GM12878 (cell line): ENCODE results near the gene RTEL1. TPM values are rescaled to one million over a fixed set of nuclear protein-coding genes. Genes with fewer than 3 reads are reported as not detected.

Source experiments
- FOXK2 ChIP-seq: fragments of 450-650 bp; IDR thresholded peaks from 2 replicates; pipeline ENCODE4 v1.6.1; 2017; ENCODE audit warnings: mild to moderate bottlenecking, moderate library complexity
- HDAC2 ChIP-seq: fragments of 200-600 bp; sonication (generic); IDR thresholded peaks from 2 replicates; pipeline ENCODE4 v1.6.1; 2017
- ZBED1 ChIP-seq: IDR thresholded peaks from 2 replicates; pipeline ENCODE4 v1.6.1; 2016; ENCODE audit warnings: borderline replicate concordance
- ZNF622 ChIP-seq: fragments of 450-650 bp; IDR thresholded peaks from 2 replicates; pipeline ENCODE4 v1.6.1; 2017; ENCODE audit warnings: mild to moderate bottlenecking, inconsistent platforms
- polyA plus RNA-seq, 11 experiments: library from polyadenylated mRNA; depleted of rRNA in 4 of 11; unstranded in 6 of 11; stranded (reverse) in 5 of 11; fragments of >200 nt; fragmentation: Nextera tagmentation in 4 of 11; fragmentation: Illumina TruSeq in 1 of 11; extraction: Ambion mirVana in 4 of 11; extraction: Trizol in 1 of 11; gene quantifications; 1 replicate in 1 of 11; 2 replicates in 10 of 11; pipeline versions ENCODE4 v1.2.1 to v1.2.3, GENCODE V29; 2011 to 2016; ENCODE audit warnings: inconsistent platforms in 2 of 11, missing spikeins in 2 of 11, low read depth in 1 of 11
- total RNA-seq, 4 experiments: library from RNA; depleted of rRNA in 3 of 4; stranded (reverse); fragments of >200 nt in 3 of 4; fragmentation: Illumina TruSeq in 1 of 4; extraction: Trizol in 1 of 4; gene quantifications; 2 replicates each; pipeline versions ENCODE4 v1.2.1 to v1.2.3, GENCODE V29; 2013 to 2021
- TF ChIP-seq, protein P1 (sequence below): fragments of 450-650 bp; formaldehyde crosslinking; IDR thresholded peaks from 2 replicates; pipeline ENCODE4 v1.5.0; 2022; ENCODE audit warnings: mild to moderate bottlenecking, missing genetic modification characterization
- TF ChIP-seq, protein P2 (sequence below): fragments of 450-650 bp; IDR thresholded peaks from 2 replicates; pipeline ENCODE4 v1.6.1; 2016; ENCODE audit warnings: mild to moderate bottlenecking

Gene RTEL1
- total and polyA plus RNA-seq, 10 of the 15 experiments (the other 5 are each of a cell fraction or from before 2014, with no cell fraction given): 0.40 to 37.2 (median 15.6) TPM; not detected in 1

DNA sequence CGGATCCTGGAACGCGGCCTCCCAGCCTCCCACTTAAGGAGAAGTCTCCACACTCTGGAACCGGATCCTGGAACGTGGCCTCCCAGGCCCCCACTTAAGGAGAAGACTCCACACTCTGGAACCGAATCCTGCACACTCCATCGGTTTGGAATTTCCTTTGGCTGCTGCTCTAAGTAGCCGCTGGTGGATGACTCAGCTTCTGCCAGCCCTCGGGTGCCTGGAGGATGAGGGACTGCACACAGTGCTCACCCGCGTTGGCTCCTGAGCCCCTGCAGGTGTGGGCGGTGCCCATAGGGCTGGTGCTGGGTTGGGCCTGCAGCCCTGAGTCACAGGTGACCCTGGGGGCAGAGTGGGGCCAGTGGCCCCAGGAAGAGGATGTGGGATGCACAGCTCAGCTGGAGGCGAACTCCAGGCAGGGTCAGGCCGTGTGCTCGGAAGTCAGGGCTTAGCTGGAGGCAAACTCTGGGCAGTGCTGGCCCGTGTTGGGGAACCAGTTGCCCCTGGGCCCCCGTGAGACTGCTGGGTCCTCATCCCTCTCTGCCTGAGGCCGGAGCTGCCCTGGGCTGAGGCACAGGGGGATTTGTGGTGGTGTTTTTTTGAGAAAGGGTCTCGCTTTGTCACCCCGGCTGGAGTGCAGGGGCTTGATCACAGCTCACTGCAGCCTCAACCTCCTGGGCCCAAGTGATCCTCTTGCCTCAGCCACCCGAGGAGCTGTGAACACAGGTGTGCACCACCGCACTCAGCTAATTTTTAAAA is 24.4 kb downstream of the RTEL1 start (continued):
- TF ChIP-seq, protein P1, sequence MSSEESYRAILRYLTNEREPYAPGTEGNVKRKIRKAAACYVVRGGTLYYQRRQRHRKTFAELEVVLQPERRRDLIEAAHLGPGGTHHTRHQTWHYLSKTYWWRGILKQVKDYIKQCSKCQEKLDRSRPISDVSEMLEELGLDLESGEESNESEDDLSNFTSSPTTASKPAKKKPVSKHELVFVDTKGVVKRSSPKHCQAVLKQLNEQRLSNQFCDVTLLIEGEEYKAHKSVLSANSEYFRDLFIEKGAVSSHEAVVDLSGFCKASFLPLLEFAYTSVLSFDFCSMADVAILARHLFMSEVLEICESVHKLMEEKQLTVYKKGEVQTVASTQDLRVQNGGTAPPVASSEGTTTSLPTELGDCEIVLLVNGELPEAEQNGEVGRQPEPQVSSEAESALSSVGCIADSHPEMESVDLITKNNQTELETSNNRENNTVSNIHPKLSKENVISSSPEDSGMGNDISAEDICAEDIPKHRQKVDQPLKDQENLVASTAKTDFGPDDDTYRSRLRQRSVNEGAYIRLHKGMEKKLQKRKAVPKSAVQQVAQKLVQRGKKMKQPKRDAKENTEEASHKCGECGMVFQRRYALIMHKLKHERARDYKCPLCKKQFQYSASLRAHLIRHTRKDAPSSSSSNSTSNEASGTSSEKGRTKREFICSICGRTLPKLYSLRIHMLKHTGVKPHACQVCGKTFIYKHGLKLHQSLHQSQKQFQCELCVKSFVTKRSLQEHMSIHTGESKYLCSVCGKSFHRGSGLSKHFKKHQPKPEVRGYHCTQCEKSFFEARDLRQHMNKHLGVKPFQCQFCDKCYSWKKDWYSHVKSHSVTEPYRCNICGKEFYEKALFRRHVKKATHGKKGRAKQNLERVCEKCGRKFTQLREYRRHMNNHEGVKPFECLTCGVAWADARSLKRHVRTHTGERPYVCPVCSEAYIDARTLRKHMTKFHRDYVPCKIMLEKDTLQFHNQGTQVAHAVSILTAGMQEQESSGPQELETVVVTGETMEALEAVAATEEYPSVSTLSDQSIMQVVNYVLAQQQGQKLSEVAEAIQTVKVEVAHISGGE (CRISPR knock-in tag): no peak
- TF ChIP-seq FOXK2 (no peak), ZNF622 (no peak), ZBED1 (no peak), HDAC2 (no peak)
- TF ChIP-seq, protein P2, sequence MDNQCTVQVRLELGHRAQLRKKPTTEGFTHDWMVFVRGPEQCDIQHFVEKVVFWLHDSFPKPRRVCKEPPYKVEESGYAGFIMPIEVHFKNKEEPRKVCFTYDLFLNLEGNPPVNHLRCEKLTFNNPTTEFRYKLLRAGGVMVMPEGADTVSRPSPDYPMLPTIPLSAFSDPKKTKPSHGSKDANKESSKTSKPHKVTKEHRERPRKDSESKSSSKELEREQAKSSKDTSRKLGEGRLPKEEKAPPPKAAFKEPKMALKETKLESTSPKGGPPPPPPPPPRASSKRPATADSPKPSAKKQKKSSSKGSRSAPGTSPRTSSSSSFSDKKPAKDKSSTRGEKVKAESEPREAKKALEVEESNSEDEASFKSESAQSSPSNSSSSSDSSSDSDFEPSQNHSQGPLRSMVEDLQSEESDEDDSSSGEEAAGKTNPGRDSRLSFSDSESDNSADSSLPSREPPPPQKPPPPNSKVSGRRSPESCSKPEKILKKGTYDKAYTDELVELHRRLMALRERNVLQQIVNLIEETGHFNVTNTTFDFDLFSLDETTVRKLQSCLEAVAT: no peak
